Measurements from ENCODE around the gene CD58.

CD58 gene

GRCh38 chr1:116508984-116509980 is 61.5 kb downstream of the CD58 start:
- DNase-seq (ENCODE audit: low read depth): peak; percentile 51

- DNase-seq (ENCODE audit: low read depth): no peak
Observed at GRCh38 chr1:116508085-116508983, 62.5 kb downstream of the CD58 start.

GRCh38 chr1:116507631-116508030 is 63.2 kb downstream of the CD58 start:
- DNase-seq (ENCODE audit: low read depth): no peak

- DNase-seq (ENCODE audit: low read depth): no peak
Observed at GRCh38 chr1:116506132-116507004, 64.5 kb downstream of the CD58 start.

- DNase-seq (ENCODE audit: low read depth): no peak
Observed at GRCh38 chr1:116504308-116505156, 66.3 kb downstream of the CD58 start.

GRCh38 chr1:116503546-116504307 is 67.1 kb downstream of the CD58 start:
- DNase-seq (ENCODE audit: low read depth): no peak

- no peak for DNase-seq (ENCODE audit: low read depth)
Observed at GRCh38 chr1:116502671-116503314, 68.0 kb downstream of the CD58 start.

- DNase-seq (ENCODE audit: low read depth): no peak
Observed at GRCh38 chr1:116501870-116502244, 69.0 kb downstream of the CD58 start.

- no peak for DNase-seq (ENCODE audit: low read depth)
Observed at GRCh38 chr1:116501125-116501869, 69.5 kb downstream of the CD58 start.

GRCh38 chr1:116498789-116499628 is 71.8 kb downstream of the CD58 start:
- no peak for DNase-seq (ENCODE audit: low read depth)

GRCh38 chr1:116497656-116498055 is 73.2 kb downstream of the CD58 start:
- DNase-seq (ENCODE audit: low read depth): no peak

- DNase-seq (ENCODE audit: low read depth): no peak
Observed at GRCh38 chr1:116496898-116497297, 73.9 kb downstream of the CD58 start.

- no peak for DNase-seq (ENCODE audit: low read depth)
Observed at GRCh38 chr1:116496380-116496779, 74.4 kb downstream of the CD58 start.

GRCh38 chr1:116495535-116495934 is 75.3 kb downstream of the CD58 start:
- DNase-seq (ENCODE audit: low read depth): no peak

- DNase-seq (ENCODE audit: low read depth): no peak
Observed at GRCh38 chr1:116494745-116495144, 76.1 kb downstream of the CD58 start.

- no peak for DNase-seq (ENCODE audit: low read depth)
Observed at GRCh38 chr1:116494353-116494692, 76.5 kb downstream of the CD58 start.

- no peak for DNase-seq (ENCODE audit: low read depth)
Observed at GRCh38 chr1:116493484-116494352, 77.1 kb downstream of the CD58 start.
